GM13976 (cell line): ENCODE measurements around the gene SPATA9.

ENCODE experiments used
- DNase-seq: peaks from one replicate; pipeline ENCODE4 v3.0.0; 2012; ENCODE audit warnings: low spot score
- in situ Hi-C: fragments of 300-500 bp; cut with MboI; formaldehyde crosslinking; loops from one replicate; pipeline ENCODE4 v1.12.0; 2022; ENCODE audit warnings: low sequenced_read_pairs, mixed read lengths, inconsistent platforms; ENCODE audit not compliant: unreplicated experiment
- TF ChIP-seq, protein P1 (sequence below): IDR thresholded peaks from 2 replicates; pipeline ENCODE4 v1.5.1; 2012; ENCODE audit warnings: borderline replicate concordance, mild to moderate bottlenecking; ENCODE audit not compliant: insufficient read depth; ENCODE audit errors: extremely low read depth, missing control alignments, control extremely low read depth

The SPATA9 gene

DNA sequence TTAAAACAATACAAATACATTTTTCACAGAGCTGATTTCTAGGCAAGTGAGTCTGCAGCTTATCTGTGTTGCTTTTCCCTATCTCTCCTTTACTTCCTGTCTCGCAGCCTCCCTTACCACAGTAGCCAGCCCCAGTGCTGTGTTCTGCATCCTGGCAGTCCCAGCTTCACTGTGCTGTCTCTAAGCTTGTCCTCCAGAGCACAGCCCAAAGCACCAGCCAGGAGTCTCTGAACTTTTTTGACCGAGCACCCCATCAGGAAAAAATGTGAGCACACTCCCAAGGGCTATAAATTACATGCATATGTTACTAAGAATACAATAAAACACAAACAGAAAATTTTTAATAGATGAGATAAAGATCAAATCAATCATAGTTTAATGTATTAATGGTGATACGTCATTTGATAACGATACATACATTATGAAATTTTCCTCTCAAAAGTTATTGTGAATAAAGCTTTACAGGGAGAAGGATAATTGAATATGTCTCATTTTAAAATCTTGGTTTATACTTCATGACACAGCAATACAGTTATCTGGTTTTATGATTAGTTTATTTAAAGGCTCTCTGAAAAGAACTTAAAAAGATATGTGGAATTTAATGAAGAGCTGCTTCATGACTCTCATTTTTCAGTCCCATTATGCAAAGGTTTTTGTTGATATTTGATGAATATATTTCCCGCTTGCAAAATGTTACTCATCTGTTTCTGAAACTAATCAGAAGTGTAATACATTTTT is 41.0 kb upstream of the SPATA9 start:
- in situ Hi-C loops, result no loop called here
- no peak for DNase-seq

DNA sequence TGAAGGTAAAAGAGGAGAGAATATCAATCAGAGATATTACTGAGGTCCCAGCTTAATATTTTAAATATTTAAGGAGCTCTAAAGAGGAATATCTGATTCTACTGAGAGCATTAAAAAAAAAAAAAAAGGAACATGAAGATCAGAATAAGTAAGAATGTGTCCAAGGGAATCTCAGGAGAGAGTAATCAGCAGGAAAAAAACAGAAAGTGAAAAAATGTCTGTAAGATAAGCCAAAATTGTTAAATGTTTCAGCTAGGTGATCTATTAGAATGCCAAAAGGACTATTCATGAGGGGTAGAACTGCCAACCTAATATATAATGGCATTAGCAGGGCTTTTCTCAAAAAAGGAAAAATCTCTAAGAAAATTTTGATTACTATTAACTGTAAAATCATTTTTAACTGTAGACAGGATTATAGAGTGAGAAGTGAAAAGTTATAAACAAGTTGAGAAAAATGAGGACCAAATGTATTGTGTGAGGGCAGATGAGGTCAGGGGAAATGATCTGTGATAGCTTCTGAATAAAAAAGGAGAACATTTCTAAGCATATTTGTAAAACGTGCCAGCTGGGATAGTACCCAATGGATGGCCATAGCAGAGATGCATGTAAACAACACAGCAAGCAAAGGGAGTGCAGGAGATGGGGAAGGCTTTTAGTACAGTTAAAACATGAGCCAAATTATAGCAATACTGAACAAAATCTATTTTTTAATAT is 38.9 kb upstream of the SPATA9 start:
- DNase-seq, result no peak
- TF ChIP-seq, protein P1, sequence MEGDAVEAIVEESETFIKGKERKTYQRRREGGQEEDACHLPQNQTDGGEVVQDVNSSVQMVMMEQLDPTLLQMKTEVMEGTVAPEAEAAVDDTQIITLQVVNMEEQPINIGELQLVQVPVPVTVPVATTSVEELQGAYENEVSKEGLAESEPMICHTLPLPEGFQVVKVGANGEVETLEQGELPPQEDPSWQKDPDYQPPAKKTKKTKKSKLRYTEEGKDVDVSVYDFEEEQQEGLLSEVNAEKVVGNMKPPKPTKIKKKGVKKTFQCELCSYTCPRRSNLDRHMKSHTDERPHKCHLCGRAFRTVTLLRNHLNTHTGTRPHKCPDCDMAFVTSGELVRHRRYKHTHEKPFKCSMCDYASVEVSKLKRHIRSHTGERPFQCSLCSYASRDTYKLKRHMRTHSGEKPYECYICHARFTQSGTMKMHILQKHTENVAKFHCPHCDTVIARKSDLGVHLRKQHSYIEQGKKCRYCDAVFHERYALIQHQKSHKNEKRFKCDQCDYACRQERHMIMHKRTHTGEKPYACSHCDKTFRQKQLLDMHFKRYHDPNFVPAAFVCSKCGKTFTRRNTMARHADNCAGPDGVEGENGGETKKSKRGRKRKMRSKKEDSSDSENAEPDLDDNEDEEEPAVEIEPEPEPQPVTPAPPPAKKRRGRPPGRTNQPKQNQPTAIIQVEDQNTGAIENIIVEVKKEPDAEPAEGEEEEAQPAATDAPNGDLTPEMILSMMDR, result no peak
- in situ Hi-C loops, result no loop called here

More for the DNA sequence above, 41.0 kb upstream of the SPATA9 start:
- TF ChIP-seq, protein P1, result no peak

DNA sequence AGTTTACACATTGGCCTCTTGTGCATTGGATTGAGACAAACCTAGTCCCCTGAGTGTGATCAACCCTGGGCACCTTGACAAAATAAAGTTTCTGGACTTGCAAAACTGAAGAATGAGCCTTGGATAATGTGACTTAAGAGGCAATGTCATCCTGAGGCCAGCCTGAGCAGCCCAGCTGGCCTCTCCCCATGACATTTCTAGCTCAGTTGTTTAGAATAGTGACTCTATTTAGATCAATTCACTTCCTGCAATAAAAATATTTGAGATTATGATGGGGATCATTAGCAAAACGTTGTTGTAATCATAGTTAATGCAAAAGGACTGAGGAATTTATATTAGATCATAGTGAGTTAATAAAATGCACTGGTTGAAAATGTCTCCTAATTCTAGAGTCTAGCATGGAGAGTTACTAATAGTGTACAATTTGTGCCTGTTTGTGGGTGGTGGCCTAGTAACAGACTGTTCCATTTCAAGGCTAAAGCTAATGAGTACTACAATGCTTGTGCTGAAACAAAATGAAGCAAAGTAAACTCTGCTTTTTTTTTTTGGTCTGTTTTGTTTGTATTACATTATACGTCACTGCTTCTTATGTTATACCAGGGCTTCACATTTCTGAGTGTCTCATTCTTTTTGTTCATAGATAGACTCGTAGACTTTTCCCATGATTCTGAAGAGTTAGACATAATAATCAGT is 37.4 kb upstream of the SPATA9 start:
- in situ Hi-C loops, result no loop called here
- TF ChIP-seq, protein P1, result no peak
- no peak for DNase-seq

GRCh38 chr5:95718738-95719137 is 35.9 kb upstream of the SPATA9 start:
- DNase-seq, result no peak
- TF ChIP-seq, protein P1, result no peak
- in situ Hi-C loops, result no loop called here

DNA sequence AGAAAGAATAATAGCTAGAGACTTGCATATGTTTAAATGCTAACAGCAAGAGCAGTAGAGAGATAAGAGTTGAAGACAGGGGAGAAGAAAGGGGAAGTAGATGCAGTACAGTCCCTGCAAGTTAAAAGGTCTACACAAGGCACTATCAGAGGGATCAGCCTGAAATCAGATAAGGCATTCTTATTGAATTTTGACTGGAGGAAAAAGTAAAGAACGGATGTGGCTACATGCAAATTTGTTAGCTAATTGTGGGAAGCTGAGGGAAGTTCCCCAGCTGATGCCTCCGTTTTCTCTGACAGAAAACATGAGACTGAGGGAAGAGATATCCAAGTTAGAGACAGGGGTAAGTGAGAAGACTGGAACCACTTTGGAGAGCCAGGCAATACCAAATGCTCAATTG is 35.4 kb upstream of the SPATA9 start:
- TF ChIP-seq, protein P1, result no peak
- in situ Hi-C loops, result no loop called here
- DNase-seq, result peak; percentile 55

DNA sequence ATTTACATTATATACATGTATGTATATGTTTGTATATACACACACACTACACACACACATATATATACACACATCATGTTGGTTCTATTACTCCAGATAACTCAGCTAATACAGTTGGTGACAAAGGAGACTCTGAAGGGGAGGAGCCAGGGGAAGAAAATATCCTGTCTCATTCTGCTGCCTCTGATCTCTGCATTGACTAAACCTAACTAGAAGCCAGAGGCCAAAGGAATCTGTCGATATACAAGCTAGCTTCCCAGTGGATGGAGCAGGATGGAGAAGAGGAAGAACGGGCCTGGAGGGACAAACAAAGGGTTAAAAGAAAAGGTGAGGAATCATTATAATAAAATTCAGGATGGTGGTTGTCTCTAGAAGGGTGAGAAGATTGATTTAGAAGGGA is 34.6 kb upstream of the SPATA9 start:
- no peak for DNase-seq
- in situ Hi-C loops, result no loop called here
- TF ChIP-seq, protein P1, result no peak
